GM23248 (cell line): Measurements from ENCODE around the gene HMGB2. TPM values are rescaled to one million over a fixed set of nuclear protein-coding genes. Genes with fewer than 3 reads are reported as not detected.

ENCODE experiments used
- DNase-seq: peaks from one replicate; pipeline ENCODE4 v3.0.0-alpha.2; 2015
- H2AFZ ChIP-seq: fragments of 200-600 bp; sonication (generic); 2 replicates; pipeline ENCODE4 v1.6.1; 2016; ENCODE audit warnings: antibody characterized with exemption
- H3F3A ChIP-seq: fragments of 200-600 bp; sonication (generic); 2 replicates; pipeline ENCODE4 v1.6.1; 2016; ENCODE audit warnings: mild to moderate bottlenecking, antibody characterized with exemption, mixed run types; ENCODE audit not compliant: insufficient read depth
- H3K27ac ChIP-seq: fragments of 200-600 bp; sonication (generic); 2 replicates; pipeline ENCODE4 v1.5.1; 2016; ENCODE audit warnings: mild to moderate bottlenecking
- H3K27me3 ChIP-seq: fragments of 200-600 bp; sonication (generic); replicated peaks from 2 replicates; pipeline ENCODE4 v1.6.1; 2016; ENCODE audit warnings: mild to moderate bottlenecking; ENCODE audit not compliant: insufficient read depth
- H3K36me3 ChIP-seq: fragments of 200-600 bp; sonication (generic); 2 replicates; pipeline ENCODE4 v1.6.1; 2016; ENCODE audit warnings: low read depth, mild to moderate bottlenecking
- H3K4me1 ChIP-seq: fragments of 200-600 bp; sonication (generic); 2 replicates; pipeline ENCODE4 v1.6.1; 2016; ENCODE audit warnings: mild to moderate bottlenecking; ENCODE audit not compliant: insufficient read depth
- H3K4me2 ChIP-seq: fragments of 200-600 bp; sonication (generic); one replicate; pipeline ENCODE4 v1.6.1; 2016; ENCODE audit warnings: mild to moderate bottlenecking; ENCODE audit not compliant: unreplicated experiment
- H3K4me3 ChIP-seq: fragments of 200-600 bp; sonication (generic); 2 replicates; pipeline ENCODE4 v1.5.1; 2016; ENCODE audit warnings: mild to moderate bottlenecking
- H3K79me2 ChIP-seq: fragments of 200-600 bp; sonication (generic); 2 replicates; pipeline ENCODE4 v1.6.1; 2016; ENCODE audit warnings: mild to moderate bottlenecking; ENCODE audit not compliant: insufficient read depth
- H3K9ac ChIP-seq: fragments of 200-600 bp; sonication (generic); 2 replicates; pipeline ENCODE4 v1.6.1; 2016; ENCODE audit warnings: mild to moderate bottlenecking
- H3K9me2 ChIP-seq: fragments of 200-600 bp; sonication (generic); 2 replicates; pipeline ENCODE4 v1.6.1; 2016; ENCODE audit warnings: mixed run types, mild to moderate bottlenecking, moderate library complexity; ENCODE audit not compliant: insufficient read depth
- H3K9me3 ChIP-seq: fragments of 200-600 bp; sonication (generic); one replicate; pipeline ENCODE4 v1.6.1; 2017; ENCODE audit warnings: low read depth
- H4K20me1 ChIP-seq: fragments of 200-600 bp; sonication (generic); 2 replicates; pipeline ENCODE4 v1.6.0; 2016; ENCODE audit not compliant: insufficient read depth
- EZH2 ChIP-seq: fragments of 200-600 bp; sonication (generic); IDR thresholded peaks from 2 replicates; pipeline ENCODE4 v1.6.1; 2018; ENCODE audit warnings: antibody characterized with exemption, mild to moderate bottlenecking; ENCODE audit not compliant: insufficient read depth, poor library complexity, severe bottlenecking
- EZH2phosphoT487 ChIP-seq: fragments of 200-600 bp; sonication (generic); IDR thresholded peaks from 2 replicates; pipeline ENCODE4 v1.6.1; 2018; ENCODE audit warnings: antibody characterized with exemption, moderate library complexity, mild to moderate bottlenecking, low read depth; ENCODE audit not compliant: insufficient read depth
- WGBS, 2 experiments: methylation state at CpG; one replicate each; pipeline ENCODE4 v1.1.6; 2015 to 2017; ENCODE audit warnings: low lambda C conversion rate in 2 of 2, low coverage in 1 of 2; ENCODE audit errors: missing lambda C conversion rate in 2 of 2; 5-methylcytosine and 5-hydroxymethylcytosine counted together
- in situ Hi-C: fragments of 300-500 bp; cut with MboI; formaldehyde crosslinking; loops from 2 replicates; pipeline ENCODE4 v1.15.0; 2020
- polyA plus RNA-seq: library from polyadenylated mRNA; unstranded; fragments of >200 nt; fragmentation: Nextera tagmentation; extraction: Ambion mirVana; gene quantifications from 2 replicates; pipeline ENCODE4 v1.2.1, GENCODE V29; 2016
- total RNA-seq: library from RNA; depleted of rRNA; stranded (reverse); fragments of >200 nt; shearing (Covaris generic); gene quantifications from 2 replicates; pipeline ENCODE4 v1.2.3, GENCODE V29; 2014

The HMGB2 gene
- total and polyA plus RNA-seq, 2 experiments from 2014 or later = 31.1 to 91.6 TPM

DNA sequence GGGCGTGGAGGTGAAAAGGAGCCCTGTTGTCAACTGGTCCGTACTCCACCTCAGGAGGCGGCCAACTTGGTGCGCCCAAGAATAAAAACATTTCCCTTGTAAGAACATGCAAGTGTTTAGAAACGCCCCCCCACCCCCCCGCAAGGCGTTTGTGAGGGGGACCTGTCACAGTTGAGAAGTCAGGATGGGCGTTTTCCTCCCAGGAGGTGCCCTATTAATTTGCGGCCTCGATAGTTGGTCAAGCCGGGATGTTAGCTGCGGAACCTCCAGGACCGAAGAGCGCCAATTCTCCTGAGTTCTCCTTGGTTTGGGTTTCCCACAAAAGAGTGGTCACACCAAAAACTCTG is 35.9 kb upstream of the HMGB2 start:
- Histone ChIP-seq H3K4me2 (peak overlapping the region; percentile 91), H3K9ac (peak overlapping the region; percentile 90), H3K27ac (peak overlapping the region; percentile 92), H3K4me3 (peak overlapping the region; percentile 97), H3K79me2 (peaks cover 31% of the 10 kb centered on the region), H4K20me1 (no peaks in the 10 kb centered on the region), H3K36me3 (no peaks in the 10 kb centered on the region), H3K9me3 (no peaks in the 10 kb centered on the region), H2AFZ (peak overlapping the region; percentile 92), H3K27me3 (no peaks in the 10 kb centered on the region), H3K4me1 (peaks cover 7% of the 10 kb centered on the region; the same call in 1 of the 2 replicates), H3K9me2 (no peaks in the 10 kb centered on the region), H3F3A (peaks cover 19% of the 10 kb centered on the region)
- in situ Hi-C loops = no loop called here
- TF ChIP-seq EZH2 (no peak), EZH2phosphoT487 (no peak)
- 0 to 2% methylated on average over 14 of the region's 14 CpGs for WGBS, 2 experiments
- no peak for DNase-seq

DNA sequence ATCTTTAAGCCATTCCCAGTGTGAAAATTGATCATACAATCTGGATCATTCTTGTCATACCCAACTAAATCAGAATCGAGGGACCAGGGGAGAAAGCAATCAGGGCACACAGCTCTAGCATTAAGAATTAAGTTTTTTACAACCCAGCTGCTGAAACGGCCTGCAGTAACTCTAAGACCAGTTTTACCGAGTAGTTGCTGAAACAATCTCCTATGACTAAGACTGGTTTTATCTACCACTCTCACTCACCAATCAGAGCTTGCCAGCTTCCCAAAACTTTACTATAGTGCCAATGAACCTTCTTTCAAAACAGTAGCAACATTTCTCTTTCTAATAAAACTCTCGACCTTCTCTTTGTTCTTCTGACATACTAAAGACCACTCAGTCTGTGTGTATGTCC is 33.8 kb upstream of the HMGB2 start:
- peaks cover 10% of the 10 kb centered on the region for H3K79me2 ChIP-seq
- no peak overlapping the region for H3K27ac ChIP-seq
- peaks cover 19% of the 10 kb centered on the region for H3F3A ChIP-seq
- TF ChIP-seq EZH2 (no peak), EZH2phosphoT487 (no peak)
- H3K4me3 ChIP-seq = no peak overlapping the region
- no peaks in the 10 kb centered on the region for H3K9me3 ChIP-seq
- in situ Hi-C loops = no loop called here
- H3K9ac ChIP-seq = no peak overlapping the region
- peak; percentile 55 for DNase-seq
- H3K36me3 ChIP-seq = no peaks in the 10 kb centered on the region
- peaks cover under 1% of the 10 kb centered on the region; the same call in 1 of the 2 replicates for H3K4me1 ChIP-seq
- no peaks in the 10 kb centered on the region for H3K27me3 ChIP-seq
- H3K9me2 ChIP-seq = no peaks in the 10 kb centered on the region
- H3K4me2 ChIP-seq = no peak overlapping the region
- WGBS, 2 experiments = 40 to 42% methylated on average over 4 of the region's 4 CpGs
- peak overlapping the region; percentile 13; the same call in 1 of the 2 replicates for H2AFZ ChIP-seq
- H4K20me1 ChIP-seq = no peaks in the 10 kb centered on the region

DNA sequence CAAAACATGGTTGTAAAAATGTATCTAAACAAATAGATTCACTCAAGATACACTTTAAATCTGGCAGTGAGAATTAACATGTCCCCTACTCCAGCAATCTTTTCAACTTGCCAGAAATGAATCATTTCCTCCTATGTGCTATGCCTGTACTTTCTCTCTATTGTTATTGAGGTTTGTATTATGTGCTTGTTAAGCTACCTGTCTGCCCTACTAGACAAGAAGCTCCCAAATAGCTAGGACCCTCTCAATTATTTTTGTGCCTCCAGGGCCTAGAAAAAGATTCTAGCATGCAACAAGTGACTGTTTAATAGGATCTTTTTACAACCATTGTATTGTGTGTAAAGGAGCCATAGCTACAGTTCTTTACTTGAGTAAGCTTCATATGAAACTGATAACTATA is 33.1 kb upstream of the HMGB2 start:
- Histone ChIP-seq H3K36me3 (no peaks in the 10 kb centered on the region), H3K27ac (no peak overlapping the region), H3K9me2 (no peaks in the 10 kb centered on the region), H3K79me2 (peaks cover 3% of the 10 kb centered on the region; the same call in 1 of the 2 replicates), H3K27me3 (no peaks in the 10 kb centered on the region), H4K20me1 (no peaks in the 10 kb centered on the region), H3K4me3 (no peak overlapping the region), H3K4me2 (no peak overlapping the region), H3K9ac (no peak overlapping the region), H3K9me3 (no peaks in the 10 kb centered on the region), H2AFZ (no peak overlapping the region), H3K4me1 (no peaks in the 10 kb centered on the region), H3F3A (peaks cover 17% of the 10 kb centered on the region)
- TF ChIP-seq EZH2 = no peak
- TF ChIP-seq EZH2phosphoT487 = no peak
- peak; percentile 28 for DNase-seq
- in situ Hi-C loops = no loop called here

DNA sequence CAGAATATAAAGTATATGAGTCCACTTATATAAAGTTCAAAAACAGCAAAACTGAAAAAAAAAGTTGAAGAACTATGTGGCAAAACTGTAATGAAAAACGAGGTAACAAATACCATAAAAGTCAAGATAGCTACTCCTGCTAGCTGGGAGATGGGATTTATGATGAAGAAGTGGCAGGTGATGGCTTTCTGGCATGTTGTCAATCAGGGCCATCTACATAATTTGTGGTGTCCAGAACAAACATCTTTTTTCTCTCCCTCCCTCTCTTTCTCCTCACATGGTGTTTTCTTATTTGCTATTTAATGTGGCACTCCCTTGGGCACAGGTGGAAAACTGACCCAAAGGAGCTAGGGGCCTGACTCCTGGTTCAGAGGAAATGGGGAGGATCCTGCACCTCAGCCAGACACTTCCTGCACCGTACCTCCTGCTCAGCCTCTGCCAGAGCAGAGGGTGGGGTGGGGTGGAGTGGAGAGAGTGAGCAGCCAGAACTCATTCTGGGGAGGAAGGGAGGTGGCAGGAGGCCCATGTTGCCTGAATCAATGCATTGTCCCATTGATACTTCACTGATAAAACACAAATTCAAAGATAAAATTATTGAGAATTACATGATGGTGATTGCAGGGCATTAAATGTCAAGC is 31.3 kb upstream of the HMGB2 start:
- no peaks in the 10 kb centered on the region for H3K27me3 ChIP-seq
- TF ChIP-seq EZH2phosphoT487 (no peak), EZH2 (no peak)
- H3F3A ChIP-seq = peaks cover 14% of the 10 kb centered on the region; the same call in 1 of the 2 replicates
- no peak for DNase-seq
- H3K79me2 ChIP-seq = no peaks in the 10 kb centered on the region
- H3K36me3 ChIP-seq = no peaks in the 10 kb centered on the region
- 28 to 29% methylated on average over 2 of the region's 2 CpGs for WGBS, 2 experiments
- H2AFZ ChIP-seq = no peak overlapping the region
- H4K20me1 ChIP-seq = no peaks in the 10 kb centered on the region
- H3K4me1 ChIP-seq = no peaks in the 10 kb centered on the region
- H3K27ac ChIP-seq = no peak overlapping the region
- H3K4me2 ChIP-seq = no peak overlapping the region
- no peaks in the 10 kb centered on the region for H3K9me2 ChIP-seq
- no peak overlapping the region for H3K4me3 ChIP-seq
- in situ Hi-C loops = no loop called here
- no peak overlapping the region for H3K9ac ChIP-seq
- no peaks in the 10 kb centered on the region for H3K9me3 ChIP-seq
